NCI-H2196 (cell line): Measurements from ENCODE around the gene RIC8B.

Experiments used
- DNase-seq: peaks from one replicate; lab custom pipeline; 2025; ENCODE audit not compliant: unreplicated experiment; lab: John Stamatoyannopoulos, UW

RIC8B gene

GRCh38 chr12:106794369-106794768 lies 19.9 kb downstream of the RIC8B start:
- no peak for DNase-seq

GRCh38 chr12:106801167-106801708 lies 26.8 kb downstream of the RIC8B start:
- DNase-seq = no peak

- DNase-seq = no peak
These were observed 27.5 kb downstream of the RIC8B start for GRCh38 chr12:106801830-106802533.

- DNase-seq = no peak
These were observed 30.2 kb downstream of the RIC8B start for GRCh38 chr12:106804668-106805067.

GRCh38 chr12:106814714-106815113 lies 40.2 kb downstream of the RIC8B start:
- no peak for DNase-seq

GRCh38 chr12:106815741-106816140 lies 41.3 kb downstream of the RIC8B start:
- DNase-seq = no peak

GRCh38 chr12:106816231-106816630 lies 41.7 kb downstream of the RIC8B start:
- no peak for DNase-seq

GRCh38 chr12:106819991-106820390 lies 45.5 kb downstream of the RIC8B start:
- no peak for DNase-seq

- no peak for DNase-seq
These were observed 57.2 kb downstream of the RIC8B start for GRCh38 chr12:106831699-106832098.

- no peak for DNase-seq
These were observed 63.3 kb downstream of the RIC8B start for GRCh38 chr12:106837782-106838181.

- no peak for DNase-seq
These were observed 64.9 kb downstream of the RIC8B start for GRCh38 chr12:106839333-106839732.

- DNase-seq = peak; percentile 10
These were observed 65.8 kb downstream of the RIC8B start for GRCh38 chr12:106840243-106840642.

- DNase-seq = peak; percentile 62
These were observed 67.2 kb downstream of the RIC8B start for GRCh38 chr12:106841510-106842302.

GRCh38 chr12:106845902-106846301 lies 71.4 kb downstream of the RIC8B start:
- no peak for DNase-seq

GRCh38 chr12:106847861-106848260 lies 73.4 kb downstream of the RIC8B start:
- DNase-seq = no peak

- no peak for DNase-seq
These were observed 76.8 kb downstream of the RIC8B start for GRCh38 chr12:106851306-106851705.

GRCh38 chr12:106854723-106855122 lies 80.2 kb downstream of the RIC8B start:
- no peak for DNase-seq

- DNase-seq = no peak
These were observed 80.8 kb downstream of the RIC8B start for GRCh38 chr12:106855221-106855758.

- DNase-seq = no peak
These were observed 87.8 kb downstream of the RIC8B start for GRCh38 chr12:106861984-106862916.

GRCh38 chr12:106863189-106863588 lies 88.7 kb downstream of the RIC8B start:
- DNase-seq = no peak

- no peak for DNase-seq
These were observed 91.2 kb downstream of the RIC8B start for GRCh38 chr12:106865683-106866082.
